ENCODE results near the gene PKN2. TPM values are rescaled to one million over a fixed set of nuclear protein-coding genes. Genes with fewer than 3 reads are reported as not detected.
"Not testable (repeated sequence)": the region's sequence is repeated elsewhere in the genome, so short reads cannot be mapped to it uniquely, and the experiment has no call there.

Gene PKN2
- polyA plus RNA-seq, 4 donors, result 54.5 to 74.0 (median 71.1) TPM

DNA sequence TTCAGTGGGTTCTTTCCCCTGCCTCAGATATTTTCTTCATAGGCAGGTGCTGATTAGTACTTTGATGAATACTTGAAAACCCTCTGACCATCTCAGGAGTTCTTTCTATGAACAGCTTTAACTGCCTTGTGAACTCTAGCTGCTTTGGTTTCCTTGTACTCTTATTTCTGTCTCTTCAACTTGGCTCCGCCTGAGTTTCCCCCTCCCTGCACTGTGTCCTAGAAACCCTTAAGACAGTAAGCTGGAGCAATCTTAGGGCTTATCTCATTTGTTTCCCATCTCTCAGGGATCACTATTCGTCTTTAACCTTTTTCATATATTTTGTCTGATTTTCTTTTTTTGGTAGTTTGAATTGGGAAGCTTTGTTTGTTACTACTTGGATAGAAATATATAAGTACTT is 99.1 kb downstream of the PKN2 start:
- no peak for DNase-seq (ENCODE audit: low read depth in 4 of 4, low spot score in 3 of 4)

DNA sequence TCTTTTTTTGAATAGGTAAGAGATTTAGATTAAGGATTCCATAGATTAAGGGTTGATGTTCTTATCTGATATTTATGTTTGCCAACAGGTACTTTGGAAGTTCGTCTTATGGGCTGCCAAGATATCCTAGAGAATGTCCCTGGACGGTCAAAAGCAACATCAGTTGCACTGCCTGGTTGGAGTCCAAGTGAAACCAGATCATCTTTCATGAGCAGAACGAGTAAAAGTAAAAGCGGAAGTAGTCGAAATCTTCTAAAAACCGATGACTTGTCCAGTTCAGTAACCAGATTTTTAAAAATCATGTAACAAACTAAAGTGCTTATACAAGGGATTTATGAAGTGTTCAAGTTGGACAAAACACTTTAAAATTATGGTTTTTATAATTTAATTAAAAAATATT is 100.5 kb downstream of the PKN2 start:
- no peak for DNase-seq (ENCODE audit: low read depth in 4 of 4, low spot score in 3 of 4)

GRCh38 chr1:88787023-88787903 is 103.2 kb downstream of the PKN2 start:
- DNase-seq (ENCODE audit: low read depth in 4 of 4, low spot score in 3 of 4), result no peak

GRCh38 chr1:88791192-88791591 is 107.1 kb downstream of the PKN2 start:
- no peak for DNase-seq (ENCODE audit: low read depth in 4 of 4, low spot score in 3 of 4)

- DNase-seq (ENCODE audit: low read depth in 4 of 4, low spot score in 3 of 4), result no peak
Observed at GRCh38 chr1:88799491-88799890, 115.4 kb downstream of the PKN2 start.

- no peak for DNase-seq (ENCODE audit: low read depth in 4 of 4, low spot score in 3 of 4)
Observed at GRCh38 chr1:88800382-88801051, 116.4 kb downstream of the PKN2 start.

- no peak for DNase-seq (ENCODE audit: low read depth in 4 of 4, low spot score in 3 of 4)
Observed at GRCh38 chr1:88801575-88802208, 117.6 kb downstream of the PKN2 start.

DNA sequence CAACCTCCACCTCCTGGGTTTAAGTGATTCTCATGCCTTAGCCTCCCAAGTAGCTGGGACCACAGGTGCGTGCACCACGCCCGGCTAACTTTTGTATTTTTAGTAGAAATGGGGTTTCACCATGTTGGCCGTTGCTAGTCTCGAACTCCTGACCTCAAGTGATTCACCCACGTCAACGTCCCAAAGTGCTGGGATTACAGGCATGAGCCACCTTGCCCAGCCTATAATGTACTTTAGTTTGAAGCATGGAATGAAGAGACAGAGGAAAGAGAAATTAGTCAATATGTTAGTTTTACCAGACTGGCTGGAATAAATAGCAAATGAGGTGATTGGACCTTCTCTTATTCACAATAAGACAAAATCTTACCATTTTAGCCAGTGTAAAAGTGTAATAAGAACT is 118.3 kb downstream of the PKN2 start:
- no peak for DNase-seq (ENCODE audit: low read depth in 4 of 4, low spot score in 3 of 4)

DNA sequence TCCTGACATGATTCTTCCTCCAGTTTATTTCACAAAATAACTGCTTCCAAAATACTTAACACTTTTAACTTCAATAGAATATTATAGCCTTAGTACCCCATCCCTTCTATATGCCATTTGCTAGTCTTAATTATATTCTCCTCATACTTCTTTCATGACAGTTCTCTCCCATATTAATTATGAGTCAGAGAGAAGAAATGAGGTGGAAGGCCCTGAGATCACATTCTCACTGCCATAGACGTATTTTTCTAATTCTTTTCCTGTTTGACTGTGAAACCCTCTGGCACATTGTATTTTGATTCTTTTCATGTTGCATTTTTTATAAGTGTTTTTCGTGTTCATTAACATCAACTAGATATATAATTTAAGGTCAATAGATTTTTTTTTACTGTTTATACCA is 118.9 kb downstream of the PKN2 start:
- DNase-seq (ENCODE audit: low read depth in 4 of 4, low spot score in 3 of 4), result no peak

DNA sequence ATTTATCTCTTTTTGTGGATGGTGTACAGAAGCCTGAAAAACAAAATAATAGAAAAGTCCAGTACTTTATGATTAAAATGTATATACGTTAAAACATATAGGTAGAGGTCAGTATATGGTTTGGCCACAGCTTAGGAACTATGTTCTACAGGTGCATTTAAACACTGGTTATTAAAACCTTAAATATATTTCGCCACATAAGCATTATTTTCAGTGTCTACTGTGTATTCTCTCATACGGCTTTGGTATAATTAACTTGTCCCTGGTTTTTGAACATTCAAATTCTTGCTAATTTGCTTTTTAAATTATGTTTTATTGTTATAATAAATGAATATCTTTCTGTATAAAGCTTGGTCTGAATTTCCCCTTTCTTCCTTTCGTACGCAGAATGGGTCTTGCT is 119.4 kb downstream of the PKN2 start:
- DNase-seq (ENCODE audit: low read depth in 4 of 4, low spot score in 3 of 4), result no peak

DNA sequence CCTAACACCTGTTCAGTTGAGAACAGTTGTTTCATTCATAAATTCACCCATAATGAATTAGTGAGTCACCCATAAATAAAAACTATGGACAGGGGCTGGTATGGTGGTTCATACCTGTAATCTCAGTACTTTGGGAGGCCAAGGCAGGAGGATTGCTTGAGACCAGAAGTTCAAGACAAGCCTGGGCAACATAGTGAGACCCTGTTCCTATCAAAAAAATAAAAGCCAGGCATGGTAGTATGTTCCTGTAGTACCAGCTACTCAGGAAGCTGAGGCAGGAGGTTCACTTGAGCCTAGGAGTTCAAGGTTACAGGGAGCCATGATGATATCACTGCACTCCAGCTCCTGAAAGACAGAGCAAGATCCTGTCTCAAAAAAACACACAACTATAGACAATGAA is 128.3 kb downstream of the PKN2 start:
- DNase-seq (ENCODE audit: low read depth in 4 of 4, low spot score in 3 of 4), result no peak

DNA sequence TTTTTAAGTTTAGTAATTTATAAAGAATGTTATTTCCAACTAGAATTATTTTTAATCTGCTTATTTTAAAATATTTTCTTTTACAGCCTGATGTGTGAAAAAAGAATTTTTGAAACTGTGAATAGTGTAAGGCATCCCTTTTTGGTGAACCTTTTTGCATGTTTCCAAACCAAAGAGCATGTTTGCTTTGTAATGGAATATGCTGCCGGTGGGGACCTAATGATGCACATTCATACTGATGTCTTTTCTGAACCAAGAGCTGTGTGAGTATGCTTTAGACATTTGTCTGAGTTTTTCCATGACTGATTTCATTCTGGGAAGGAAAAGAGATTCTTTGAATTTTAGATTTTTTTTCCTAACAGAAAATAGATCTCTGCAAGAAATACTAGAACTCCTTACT is 129.4 kb downstream of the PKN2 start:
- DNase-seq (ENCODE audit: low read depth in 4 of 4, low spot score in 3 of 4), result no peak

DNA sequence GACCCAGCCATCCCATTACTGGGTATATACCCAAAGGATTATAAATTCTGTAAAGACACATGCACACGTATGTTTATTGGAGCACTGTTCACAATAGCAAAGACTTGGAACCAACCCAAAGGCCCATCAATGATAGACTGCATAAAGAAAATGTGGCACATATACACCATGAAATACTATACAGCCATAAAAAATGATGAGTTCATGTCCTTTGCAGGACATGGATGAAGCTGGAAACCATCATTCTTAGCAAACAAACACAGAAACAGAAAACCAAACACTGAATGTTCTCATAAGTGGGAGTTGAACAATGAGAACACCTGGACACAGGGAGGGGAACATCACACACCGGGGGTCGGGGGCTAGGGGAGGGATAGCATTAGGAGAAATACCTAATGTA is 135.6 kb downstream of the PKN2 start:
- not testable (repeated sequence) for DNase-seq (ENCODE audit: low read depth in 4 of 4, low spot score in 3 of 4)

DNA sequence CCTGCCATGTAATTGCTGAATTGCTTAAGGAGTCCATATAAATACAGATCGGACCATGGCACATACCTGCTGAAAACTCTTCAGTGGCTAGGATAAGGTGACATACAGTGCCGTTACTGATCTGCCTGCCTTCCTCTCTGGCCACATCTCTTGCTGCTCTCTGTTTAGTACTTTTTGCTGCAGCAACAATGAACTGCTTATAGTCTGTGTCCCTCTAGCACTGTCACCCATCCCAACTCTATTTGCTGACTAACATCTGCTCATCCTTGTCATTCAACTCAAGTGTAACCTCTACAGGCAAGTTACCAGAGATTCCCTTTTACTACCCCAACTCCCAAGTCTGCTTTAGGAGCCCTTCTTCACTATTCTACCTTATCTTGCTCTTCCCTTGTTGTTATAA is 141.6 kb downstream of the PKN2 start:
- DNase-seq (ENCODE audit: low read depth in 4 of 4, low spot score in 3 of 4), result no peak

GRCh38 chr1:88847643-88848042 is 163.6 kb downstream of the PKN2 start:
- no peak for DNase-seq (ENCODE audit: low read depth in 4 of 4, low spot score in 3 of 4)

- DNase-seq (ENCODE audit: low read depth in 4 of 4, low spot score in 3 of 4), result no peak
Observed at GRCh38 chr1:88851303-88852063, 167.4 kb downstream of the PKN2 start.

DNA sequence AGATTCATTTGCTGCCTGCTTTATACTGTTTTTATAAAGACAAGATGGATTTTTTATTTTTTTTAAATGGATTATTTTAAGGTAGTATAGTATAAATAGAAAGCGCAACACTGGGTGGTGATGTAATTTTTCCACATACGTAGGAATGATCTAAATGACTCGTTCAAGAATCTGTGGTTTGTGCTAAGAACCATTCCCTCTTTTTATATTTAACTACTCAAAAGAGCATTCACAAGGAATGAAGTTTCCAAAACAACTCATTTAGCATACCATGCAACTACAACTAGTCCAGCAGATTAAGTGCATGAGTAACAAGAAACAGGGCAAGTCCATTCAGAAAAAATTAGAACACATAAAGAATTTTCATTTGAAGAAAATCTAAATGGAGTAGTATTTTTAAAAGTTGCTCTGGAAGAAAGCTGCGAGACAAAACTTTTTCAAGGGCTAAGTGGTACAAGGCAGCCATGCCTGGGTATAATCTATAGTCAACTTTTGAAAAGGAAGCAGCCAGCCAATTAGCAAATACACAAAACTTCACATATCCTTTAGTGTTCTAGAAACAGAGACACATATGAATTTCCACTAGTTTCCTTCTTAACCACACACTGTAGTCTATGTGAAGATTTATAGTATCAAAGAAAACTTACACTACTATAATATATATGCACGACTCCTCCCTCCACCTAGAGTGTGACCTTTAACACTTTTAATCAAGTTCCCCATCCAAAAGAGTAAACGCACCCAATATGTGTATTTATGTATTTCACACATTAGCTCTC is 183.9 kb downstream of the PKN2 start:
- no peak for DNase-seq (ENCODE audit: low read depth in 4 of 4, low spot score in 3 of 4)

- DNase-seq (ENCODE audit: low read depth in 4 of 4, low spot score in 3 of 4), result not testable (repeated sequence)
Observed at GRCh38 chr1:88869644-88870043, 185.6 kb downstream of the PKN2 start.

DNA sequence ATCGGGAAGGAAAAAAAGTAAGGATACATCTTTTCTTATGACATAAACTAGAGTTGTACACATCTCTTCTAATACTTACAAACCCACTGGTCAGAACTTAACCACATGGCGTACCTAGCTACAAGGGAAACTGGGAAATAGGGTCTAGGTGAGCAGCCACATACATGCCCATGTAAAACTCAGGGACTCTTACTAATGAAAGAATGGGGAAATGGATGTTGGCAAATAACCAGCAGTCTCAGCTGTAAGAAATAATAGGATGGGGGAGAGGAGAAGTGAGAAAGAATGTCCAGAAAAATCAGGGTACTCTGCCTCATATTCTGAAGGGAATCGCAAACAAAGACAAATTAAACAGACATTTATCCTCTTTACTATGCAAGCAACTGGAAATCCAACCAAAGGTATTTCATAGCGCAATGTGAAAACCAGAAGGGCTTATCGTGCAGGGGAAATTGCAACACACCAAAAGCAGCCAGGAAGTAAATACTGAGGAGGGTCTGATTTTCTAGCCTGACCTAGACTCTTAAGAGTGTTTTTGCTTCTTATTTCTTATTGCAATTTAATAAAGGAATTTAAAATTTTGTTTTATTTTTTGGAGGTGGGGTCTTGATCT is 189.8 kb downstream of the PKN2 start:
- DNase-seq (ENCODE audit: low read depth in 4 of 4, low spot score in 3 of 4), result no peak

GRCh38 chr1:88875595-88875994 is 191.5 kb downstream of the PKN2 start:
- no peak for DNase-seq (ENCODE audit: low read depth in 4 of 4, low spot score in 3 of 4)

All from left renal pelvis (tissue), 4 donors.